Breast epithelium (tissue), 4 donors: ENCODE data around the gene SMARCA2. TPM values are rescaled to one million over a fixed set of nuclear protein-coding genes. Genes with fewer than 3 reads are reported as not detected.

Source experiments
- DNase-seq, 2 donors: peaks; one replicate each; pipeline ENCODE4 v3.0.0-alpha.2; 2019; ENCODE audit warnings: low spot score in 2 of 2
- H3K27ac ChIP-seq, 2 donors: fragments of 200-600 bp; sonication (generic) in 1 of 2; one replicate each; pipeline ENCODE4 v1.5.1; 2016 to 2019; ENCODE audit warnings: mild to moderate bottlenecking in 1 of 2
- H3K27me3 ChIP-seq, 2 donors: fragments of 200-600 bp; sonication (generic) in 1 of 2; one replicate each; pipeline versions ENCODE4 v1.5.1 to v1.6.0; 2017 to 2019; ENCODE audit warnings: control low read depth in 1 of 2, mild to moderate bottlenecking in 1 of 2
- H3K36me3 ChIP-seq: fragments of 200-600 bp; one replicate; pipeline ENCODE4 v1.5.1; 2019
- H3K4me1 ChIP-seq, 2 donors: fragments of 200-600 bp; sonication (generic); one replicate each; pipeline ENCODE4 v1.5.1; 2016 to 2019; ENCODE audit warnings: control low read depth in 1 of 2
- H3K4me3 ChIP-seq, 3 donors: fragments of 200-600 bp; sonication (generic); 1 replicate in 2 of 3; 2 replicates in 1 of 3; pipeline ENCODE4 v1.5.1; 2016 to 2019; ENCODE audit warnings: mild to moderate bottlenecking in 3 of 3, moderate library complexity in 2 of 3
- H3K9me3 ChIP-seq, 2 donors: fragments of 200-600 bp; sonication (generic) in 1 of 2; one replicate each; pipeline ENCODE4 v1.5.1; 2016 to 2019; ENCODE audit warnings: control low read depth in 1 of 2
- POLR2A ChIP-seq: fragments of 450-650 bp; IDR thresholded peaks from one replicate; pipeline ENCODE4 v1.6.1; 2016; ENCODE audit warnings: antibody characterized with exemption, mild to moderate bottlenecking, moderate library complexity
- POLR2AphosphoS5 ChIP-seq, 3 donors: sonication (generic); formaldehyde crosslinking; IDR thresholded peaks; one replicate each; pipeline ENCODE4 v1.6.1; 2017; ENCODE audit warnings: antibody characterized with exemption in 3 of 3
- intact Hi-C: fragments of 100-400 bp; cut with DNase I; formaldehyde crosslinking; loops from one replicate; pipeline ENCODE4 v1.15.1; 2023; ENCODE audit warnings: low total_unique reads
- total RNA-seq, 3 donors: library from RNA; depleted of rRNA; stranded (reverse); fragments of >200 nt; gene quantifications; one replicate each; pipeline ENCODE4 v1.1.0, GENCODE V29; 2016
- TF ChIP-seq, protein P1 (sequence below), 3 donors: fragments of 450-650 bp; IDR thresholded peaks; one replicate each; pipeline ENCODE4 v1.5.1; 2016 to 2017; ENCODE audit warnings: antibody characterized with exemption in 3 of 3, mild to moderate bottlenecking in 3 of 3, moderate library complexity in 3 of 3

SMARCA2 gene
- total RNA-seq, 3 donors from 2014 or later, result 140 to 191 (median 142) TPM

DNA sequence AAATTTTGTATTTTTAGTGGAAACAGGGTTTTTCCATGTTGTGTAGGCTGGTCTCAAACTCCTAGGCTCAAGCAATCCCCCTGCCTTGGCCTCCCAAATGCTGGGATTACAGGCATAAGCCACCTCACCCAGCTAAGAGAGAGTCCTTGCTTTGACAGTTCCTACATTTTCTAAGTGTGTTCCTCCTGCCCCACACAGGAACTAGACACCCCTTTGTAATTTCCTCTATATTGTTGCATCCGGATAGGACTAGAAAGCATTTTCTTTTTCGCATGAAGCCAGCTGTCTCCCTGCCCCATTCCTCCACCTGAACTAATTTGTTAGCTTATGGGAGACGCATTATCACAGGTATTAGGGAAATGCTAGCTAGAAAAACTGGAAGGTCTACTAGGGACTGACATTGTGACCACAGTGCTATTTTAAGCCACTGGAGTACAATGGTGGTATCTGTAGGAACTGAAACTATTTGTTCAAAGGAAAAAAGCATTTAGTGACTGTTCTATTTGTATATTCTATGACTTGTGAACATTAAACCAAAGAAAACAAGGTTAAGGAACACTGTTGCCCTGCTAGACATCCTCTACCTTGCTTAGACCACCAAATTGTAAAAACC is 214.1 kb downstream of the SMARCA2 start:
- no peaks in the 10 kb centered on the region for H3K36me3 ChIP-seq
- no peaks in the 10 kb centered on the region for H3K4me1 ChIP-seq
- H3K27ac ChIP-seq, result peak overlapping the region; percentile 62 to 66
- no peaks in the 10 kb centered on the region for H3K9me3 ChIP-seq
- no peak overlapping the region for H3K4me3 ChIP-seq
- DNase-seq, result no peak
- H3K27me3 ChIP-seq, result no peaks in the 10 kb centered on the region
- intact Hi-C loops, result no loop called here
- TF ChIP-seq POLR2AphosphoS5 (IDR thresholded peaks at IDR 0.05), result no peak

DNA sequence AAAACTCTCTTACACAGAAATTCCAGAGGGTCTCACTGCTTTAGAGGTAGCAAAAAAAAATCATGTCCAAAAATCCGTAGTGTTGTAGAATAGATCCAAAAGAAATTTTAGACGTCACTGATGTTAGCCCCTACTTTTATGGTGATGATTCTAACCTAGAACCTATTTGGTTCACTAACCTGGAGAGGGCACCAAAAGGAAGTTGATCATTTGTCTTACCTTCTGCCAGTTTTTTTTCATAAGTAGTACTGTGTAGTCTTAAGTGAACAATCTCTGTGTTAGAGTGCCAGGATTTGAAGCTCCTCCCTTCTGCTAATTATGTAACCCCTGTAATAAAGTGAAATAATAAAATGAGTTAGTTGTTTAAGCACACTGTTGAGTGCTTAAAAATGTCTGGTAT is 215.2 kb downstream of the SMARCA2 start:
- TF ChIP-seq POLR2AphosphoS5 (IDR thresholded peaks at IDR 0.05) (no peak), POLR2A (no peak)
- TF ChIP-seq, protein P1, sequence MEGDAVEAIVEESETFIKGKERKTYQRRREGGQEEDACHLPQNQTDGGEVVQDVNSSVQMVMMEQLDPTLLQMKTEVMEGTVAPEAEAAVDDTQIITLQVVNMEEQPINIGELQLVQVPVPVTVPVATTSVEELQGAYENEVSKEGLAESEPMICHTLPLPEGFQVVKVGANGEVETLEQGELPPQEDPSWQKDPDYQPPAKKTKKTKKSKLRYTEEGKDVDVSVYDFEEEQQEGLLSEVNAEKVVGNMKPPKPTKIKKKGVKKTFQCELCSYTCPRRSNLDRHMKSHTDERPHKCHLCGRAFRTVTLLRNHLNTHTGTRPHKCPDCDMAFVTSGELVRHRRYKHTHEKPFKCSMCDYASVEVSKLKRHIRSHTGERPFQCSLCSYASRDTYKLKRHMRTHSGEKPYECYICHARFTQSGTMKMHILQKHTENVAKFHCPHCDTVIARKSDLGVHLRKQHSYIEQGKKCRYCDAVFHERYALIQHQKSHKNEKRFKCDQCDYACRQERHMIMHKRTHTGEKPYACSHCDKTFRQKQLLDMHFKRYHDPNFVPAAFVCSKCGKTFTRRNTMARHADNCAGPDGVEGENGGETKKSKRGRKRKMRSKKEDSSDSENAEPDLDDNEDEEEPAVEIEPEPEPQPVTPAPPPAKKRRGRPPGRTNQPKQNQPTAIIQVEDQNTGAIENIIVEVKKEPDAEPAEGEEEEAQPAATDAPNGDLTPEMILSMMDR (IDR thresholded peaks at IDR 0.05), result no peak
- Histone ChIP-seq H3K36me3 (no peaks in the 10 kb centered on the region), H3K4me1 (no peaks in the 10 kb centered on the region), H3K4me3 (no peak overlapping the region), H3K9me3 (no peaks in the 10 kb centered on the region), H3K27me3 (no peaks in the 10 kb centered on the region), H3K27ac (peak overlapping the region in 1 of 2 donors; percentile 66)
- intact Hi-C loops, result no loop called here
- no peak for DNase-seq

DNA sequence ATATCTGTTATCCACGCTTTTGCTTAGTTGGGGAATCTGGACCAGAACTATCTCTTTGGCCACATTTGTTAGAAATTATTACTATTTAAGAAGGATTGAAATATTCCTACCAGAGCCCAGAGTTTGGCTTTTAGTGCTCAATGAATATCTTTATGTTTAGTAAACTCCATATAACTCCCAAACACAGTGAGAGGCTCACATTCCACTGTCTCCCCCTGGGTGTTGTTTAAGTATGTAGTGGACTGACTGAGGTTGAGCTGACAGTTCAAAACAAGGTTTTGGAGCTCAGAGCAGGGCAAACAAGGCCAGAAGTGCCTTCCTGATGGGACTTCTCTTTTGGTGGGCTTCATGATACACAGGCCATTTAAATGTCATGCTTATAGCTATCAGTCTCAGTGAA is 216.0 kb downstream of the SMARCA2 start:
- peak overlapping the region in 1 of 2 donors; percentile 66 for H3K27ac ChIP-seq
- TF ChIP-seq POLR2AphosphoS5 (IDR thresholded peaks at IDR 0.05), result no peak
- TF ChIP-seq, protein P1 (IDR thresholded peaks at IDR 0.05), result no peak
- no peak for TF ChIP-seq POLR2A
- intact Hi-C loops, result no loop called here
- DNase-seq, result no peak
- no peaks in the 10 kb centered on the region for H3K4me1 ChIP-seq
- no peaks in the 10 kb centered on the region for H3K9me3 ChIP-seq
- H3K27me3 ChIP-seq, result no peaks in the 10 kb centered on the region
- no peak overlapping the region for H3K4me3 ChIP-seq
- H3K36me3 ChIP-seq, result no peaks in the 10 kb centered on the region

DNA sequence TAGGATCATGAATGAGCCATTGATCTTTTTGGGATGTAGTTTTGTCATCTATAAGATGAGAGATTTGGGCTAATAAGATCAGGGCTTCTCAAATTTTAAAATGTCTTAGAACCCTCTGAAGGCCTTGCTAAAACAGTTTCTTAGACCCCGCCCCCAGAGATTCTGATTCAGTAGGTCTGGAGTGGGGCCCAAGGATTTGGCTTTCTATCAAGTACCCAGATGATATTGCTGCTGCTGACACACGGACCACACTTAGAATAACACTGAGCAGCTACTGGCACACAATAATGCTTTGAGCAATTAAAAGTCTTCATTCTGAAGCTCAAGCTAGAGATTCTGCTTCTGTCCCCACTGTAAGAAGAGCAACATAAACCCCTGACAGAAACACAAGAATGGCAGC is 216.7 kb downstream of the SMARCA2 start:
- TF ChIP-seq, protein P1 (IDR thresholded peaks at IDR 0.05), result no peak
- TF ChIP-seq POLR2A (no peak), POLR2AphosphoS5 (IDR thresholded peaks at IDR 0.05) (no peak)
- Histone ChIP-seq H3K4me1 (no peaks in the 10 kb centered on the region), H3K9me3 (no peaks in the 10 kb centered on the region), H3K27ac (peak overlapping the region in 1 of 2 donors; percentile 4), H3K4me3 (no peak overlapping the region), H3K36me3 (no peaks in the 10 kb centered on the region), H3K27me3 (no peaks in the 10 kb centered on the region)
- DNase-seq, result no peak
- intact Hi-C loops, result no loop called here

DNA sequence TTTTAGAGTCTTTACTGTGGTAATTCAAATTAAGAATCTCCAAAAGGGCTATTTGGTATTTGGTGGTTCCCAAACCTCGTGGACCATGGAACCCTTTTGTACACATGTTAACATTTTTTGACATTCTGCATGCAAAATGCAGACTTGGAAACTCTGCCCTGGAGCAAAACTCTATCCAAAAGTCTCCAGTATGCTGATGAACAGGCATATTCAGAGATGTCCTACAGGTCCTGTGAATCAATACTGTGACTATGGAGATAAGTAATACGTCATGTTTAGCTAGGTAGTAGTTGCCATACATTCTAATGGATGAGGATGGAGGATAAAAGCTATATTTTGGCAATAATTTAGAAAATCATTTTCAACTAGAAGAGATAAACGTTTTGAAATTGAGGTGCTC is 218.1 kb downstream of the SMARCA2 start:
- TF ChIP-seq, protein P1 (IDR thresholded peaks at IDR 0.05), result no peak
- TF ChIP-seq POLR2AphosphoS5 (IDR thresholded peaks at IDR 0.05) (no peak), POLR2A (no peak)
- intact Hi-C loops, result no loop called here
- Histone ChIP-seq H3K27ac (no peak overlapping the region), H3K9me3 (no peaks in the 10 kb centered on the region), H3K4me3 (no peak overlapping the region), H3K36me3 (no peaks in the 10 kb centered on the region), H3K27me3 (no peaks in the 10 kb centered on the region), H3K4me1 (no peaks in the 10 kb centered on the region)
- no peak for DNase-seq
